ENCODE results near the gene PPP6R1. TPM values are rescaled to one million over a fixed set of nuclear protein-coding genes. Genes with fewer than 3 reads are reported as not detected.

Gene PPP6R1
- total RNA-seq, 4 donors from 2014 or later = 29.4 to 47.9 (median 37.5) TPM

DNA sequence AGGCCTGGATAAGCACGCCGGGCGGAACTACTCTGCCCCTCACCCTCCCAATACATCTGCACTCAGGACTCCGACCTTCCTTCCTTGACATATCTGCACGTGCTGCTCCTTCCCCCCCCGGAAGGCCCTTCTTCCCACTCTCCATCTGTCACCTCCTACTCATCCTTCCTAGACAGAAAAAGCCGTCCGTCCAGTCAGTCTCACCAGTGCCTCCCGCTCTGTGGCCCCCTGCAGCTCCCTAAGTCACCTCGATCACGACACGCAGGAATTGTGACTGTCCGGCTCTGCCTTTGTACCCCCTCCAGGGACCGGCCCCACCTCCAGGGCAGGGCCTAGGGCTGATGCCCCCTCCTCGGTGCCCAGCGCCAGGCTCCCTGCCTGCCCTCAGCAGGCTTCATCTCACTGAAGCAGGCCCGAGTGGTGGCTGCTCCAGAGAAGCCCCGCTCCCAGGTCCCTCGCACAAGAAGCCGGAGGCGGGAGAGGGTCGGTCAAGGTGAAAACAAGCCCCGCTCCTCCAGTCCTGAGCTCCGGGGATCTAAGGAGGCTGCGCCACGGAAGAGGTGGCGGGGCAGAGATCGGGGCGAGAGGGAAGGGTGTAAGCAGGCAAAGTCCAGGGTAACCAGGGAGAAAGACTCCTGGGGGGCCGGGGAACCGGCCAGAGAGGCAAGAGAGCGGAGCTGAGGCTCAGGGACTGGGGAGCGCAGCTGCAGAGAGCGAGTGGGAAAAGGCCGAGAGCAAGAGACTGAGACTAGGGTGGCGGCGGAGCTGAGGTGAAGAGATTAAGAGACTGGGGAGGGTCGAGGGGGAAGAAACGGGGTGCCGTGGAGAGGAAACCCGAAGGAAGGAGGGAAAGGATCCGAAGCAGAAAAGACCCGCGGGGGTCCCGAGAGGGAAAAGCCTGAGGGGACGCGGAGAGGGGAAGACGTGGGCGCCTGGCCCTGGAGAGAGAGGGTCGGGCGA is 1.1 kb downstream of the PPP6R1 start:
- 2% methylated on average over 45 to 50 of the region's 51 CpGs for WGBS, 2 donors
- no peak for DNase-seq (ENCODE audit: low spot score in 2 of 2)
- intact Hi-C loops (cut with DNase I; ENCODE audit: low total_unique reads) = no loop called here
- H3K4me3 ChIP-seq (ENCODE audit: low read depth, poor library complexity, severe bottlenecking) = peak overlapping the region; percentile 79
- TF ChIP-seq, protein P1, sequence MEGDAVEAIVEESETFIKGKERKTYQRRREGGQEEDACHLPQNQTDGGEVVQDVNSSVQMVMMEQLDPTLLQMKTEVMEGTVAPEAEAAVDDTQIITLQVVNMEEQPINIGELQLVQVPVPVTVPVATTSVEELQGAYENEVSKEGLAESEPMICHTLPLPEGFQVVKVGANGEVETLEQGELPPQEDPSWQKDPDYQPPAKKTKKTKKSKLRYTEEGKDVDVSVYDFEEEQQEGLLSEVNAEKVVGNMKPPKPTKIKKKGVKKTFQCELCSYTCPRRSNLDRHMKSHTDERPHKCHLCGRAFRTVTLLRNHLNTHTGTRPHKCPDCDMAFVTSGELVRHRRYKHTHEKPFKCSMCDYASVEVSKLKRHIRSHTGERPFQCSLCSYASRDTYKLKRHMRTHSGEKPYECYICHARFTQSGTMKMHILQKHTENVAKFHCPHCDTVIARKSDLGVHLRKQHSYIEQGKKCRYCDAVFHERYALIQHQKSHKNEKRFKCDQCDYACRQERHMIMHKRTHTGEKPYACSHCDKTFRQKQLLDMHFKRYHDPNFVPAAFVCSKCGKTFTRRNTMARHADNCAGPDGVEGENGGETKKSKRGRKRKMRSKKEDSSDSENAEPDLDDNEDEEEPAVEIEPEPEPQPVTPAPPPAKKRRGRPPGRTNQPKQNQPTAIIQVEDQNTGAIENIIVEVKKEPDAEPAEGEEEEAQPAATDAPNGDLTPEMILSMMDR (IDR thresholded peaks at IDR 0.05) = no peak
- TF ChIP-seq POLR2A (IDR thresholded peaks at IDR 0.05) = no peak

DNA sequence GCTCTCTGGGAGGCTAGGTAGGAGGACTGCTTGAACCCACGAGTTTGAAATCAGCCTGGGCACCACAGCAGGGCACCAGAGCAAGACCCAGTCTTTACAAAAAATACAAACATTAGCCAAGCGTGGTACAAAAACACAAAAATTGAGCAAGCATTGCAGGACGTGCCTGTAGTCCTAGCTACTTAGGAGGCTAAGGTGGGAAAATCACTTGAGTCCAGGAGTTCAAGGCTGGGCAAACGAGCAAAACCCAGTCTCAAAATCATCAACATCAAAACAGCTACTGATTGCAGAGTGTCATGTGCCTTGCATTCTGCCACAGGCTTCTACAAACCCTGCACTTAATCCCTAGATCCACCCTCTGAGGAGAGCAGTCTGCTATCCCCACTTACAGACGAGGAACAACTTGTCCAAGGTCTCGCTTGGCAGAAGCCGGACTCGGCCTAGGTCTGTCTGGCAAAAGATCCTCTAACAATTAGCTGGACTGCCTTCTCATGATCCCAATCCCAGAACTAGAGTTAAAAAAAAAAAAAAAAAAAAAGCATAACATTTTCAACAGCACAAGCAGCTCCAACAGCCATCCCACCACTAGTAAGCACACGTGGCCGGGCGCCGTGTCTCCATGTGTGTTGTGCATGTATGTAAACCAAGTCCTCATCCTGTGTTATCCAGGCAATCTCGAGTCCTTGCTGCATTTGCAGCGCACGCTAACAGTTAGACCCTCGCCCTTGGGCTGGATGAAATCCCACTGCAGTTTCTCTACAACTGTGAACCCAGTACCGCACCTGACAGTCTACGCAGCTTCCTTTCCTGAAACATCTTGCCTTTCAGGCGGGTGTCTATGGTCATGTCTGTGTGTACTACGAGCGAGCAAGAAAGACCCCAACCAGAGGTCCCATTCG is 2.0 kb downstream of the PPP6R1 start:
- H3K4me3 ChIP-seq (ENCODE audit: low read depth, poor library complexity, severe bottlenecking) = no peak overlapping the region
- TF ChIP-seq, protein P1 (IDR thresholded peaks at IDR 0.05) = no peak
- intact Hi-C loops (cut with DNase I; ENCODE audit: low total_unique reads) = no loop called here
- WGBS, 2 donors = 42 to 44% methylated on average over 22 of the region's 22 CpGs
- DNase-seq (ENCODE audit: low spot score in 2 of 2) = no peak

DNA sequence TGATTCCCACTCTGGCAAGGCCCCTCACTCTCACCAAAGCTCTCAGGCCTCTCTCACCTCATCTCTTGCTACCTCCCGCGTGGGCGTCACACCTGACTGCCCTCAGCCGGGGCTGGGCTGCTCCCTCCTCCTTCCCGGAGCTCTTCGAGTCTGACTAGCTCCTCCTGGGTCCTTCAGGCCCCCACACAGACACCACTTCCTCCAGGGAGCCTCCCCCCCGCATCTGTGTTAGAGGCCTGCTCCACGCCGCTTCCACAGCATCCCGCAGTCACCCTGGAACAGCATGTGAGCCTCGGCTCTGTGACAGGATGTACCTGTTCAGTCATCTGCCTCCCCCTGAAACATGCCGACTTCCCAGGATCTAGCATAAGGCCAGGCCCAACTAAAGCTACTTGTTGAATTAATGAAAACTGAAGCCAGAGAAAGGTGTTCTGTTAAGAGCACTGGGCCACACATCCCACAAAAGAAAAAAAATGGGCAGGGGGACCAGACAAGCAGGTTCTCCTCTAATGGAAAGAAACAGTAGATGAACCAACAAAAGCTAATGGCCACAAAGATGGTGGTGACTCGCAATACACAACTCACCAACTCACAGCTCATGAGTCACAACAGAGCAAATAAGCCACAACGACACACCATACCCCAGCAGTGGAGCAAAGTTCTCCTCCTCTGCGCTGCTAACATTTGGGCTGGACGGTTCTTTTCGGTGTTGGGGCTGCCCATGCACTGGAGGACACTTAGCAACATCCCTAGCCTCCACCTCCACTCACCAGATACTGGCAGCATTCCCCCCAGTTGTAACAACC is 3.0 kb downstream of the PPP6R1 start:
- WGBS, 2 donors = 58 to 65% methylated on average over 17 of the region's 17 CpGs
- no peak for TF ChIP-seq POLR2A (IDR thresholded peaks at IDR 0.05)
- TF ChIP-seq, protein P1 (IDR thresholded peaks at IDR 0.05) = no peak
- no peak for DNase-seq (ENCODE audit: low spot score in 2 of 2)
- H3K4me3 ChIP-seq (ENCODE audit: low read depth, poor library complexity, severe bottlenecking) = no peak overlapping the region
- intact Hi-C loops (cut with DNase I; ENCODE audit: low total_unique reads) = no loop called here

DNA sequence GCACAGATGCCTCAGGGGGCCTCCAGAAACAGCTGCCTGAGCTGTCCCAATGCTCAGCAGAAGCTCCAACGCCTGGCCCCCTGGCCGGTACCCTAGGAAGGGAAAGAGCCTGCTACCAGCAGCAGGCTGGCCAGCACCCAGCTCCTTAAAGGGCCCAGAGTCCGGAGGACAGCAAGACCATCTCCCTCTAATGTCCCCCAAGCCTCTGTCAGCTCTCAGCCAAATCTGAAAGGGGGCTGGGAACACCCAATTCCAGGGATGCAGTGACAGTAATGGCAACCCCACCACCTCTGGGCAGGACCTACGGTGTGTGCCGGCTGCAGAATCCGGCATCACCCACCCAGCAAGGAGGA is 4.2 kb downstream of the PPP6R1 start:
- WGBS, 2 donors = 59 to 61% methylated on average over 3 to 5 of the region's 6 CpGs
- no peak for TF ChIP-seq POLR2A (IDR thresholded peaks at IDR 0.05)
- TF ChIP-seq, protein P1 (IDR thresholded peaks at IDR 0.05) = no peak
- intact Hi-C loops (cut with DNase I; ENCODE audit: low total_unique reads) = no loop called here
- H3K4me3 ChIP-seq (ENCODE audit: low read depth, poor library complexity, severe bottlenecking) = no peak overlapping the region
- DNase-seq (ENCODE audit: low spot score in 2 of 2) = no peak

DNA sequence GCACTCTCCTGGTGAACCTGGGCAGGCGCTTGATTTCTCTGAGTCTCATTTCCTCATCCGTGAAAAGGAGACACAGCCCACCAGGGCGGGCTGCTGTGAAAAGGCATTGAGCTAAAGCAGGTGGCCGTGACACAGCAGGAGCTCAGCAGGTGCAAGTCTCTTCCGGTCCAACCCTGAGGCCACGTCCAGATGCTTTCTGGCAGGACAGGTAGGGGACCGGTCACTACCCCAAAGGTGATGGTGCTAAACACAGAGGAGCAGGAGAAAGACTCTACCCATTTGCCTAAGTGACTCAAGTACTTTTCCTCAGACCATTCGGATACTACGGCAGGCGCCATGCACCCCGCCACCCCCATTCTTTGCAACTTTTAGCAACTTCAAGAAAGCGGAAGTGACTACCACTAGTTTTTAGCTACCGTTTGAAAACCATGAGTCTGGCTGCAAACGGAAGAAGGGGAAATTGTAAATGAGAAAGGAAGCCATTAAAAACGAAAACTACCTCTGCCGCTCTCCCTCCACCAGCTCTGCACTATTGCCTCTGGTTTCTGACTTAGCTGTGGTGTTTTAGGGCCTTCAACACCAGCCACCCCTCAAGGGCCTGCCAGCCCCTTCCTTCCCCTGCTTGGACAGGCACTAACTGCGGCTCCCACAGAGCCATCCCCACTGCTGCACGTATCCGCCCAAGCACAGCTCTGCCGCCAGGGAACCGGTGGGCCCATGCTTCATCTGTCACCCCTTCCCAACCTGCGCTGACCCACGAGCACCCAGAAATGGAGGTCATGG is 4.8 kb downstream of the PPP6R1 start:
- WGBS, 2 donors = 64 to 67% methylated on average over 23 of the region's 23 CpGs
- no peak for TF ChIP-seq POLR2A (IDR thresholded peaks at IDR 0.05)
- TF ChIP-seq, protein P1 (IDR thresholded peaks at IDR 0.05) = no peak
- intact Hi-C loops (cut with DNase I; ENCODE audit: low total_unique reads) = no loop called here
- no peak overlapping the region for H3K4me3 ChIP-seq (ENCODE audit: low read depth, poor library complexity, severe bottlenecking)
- no peak for DNase-seq (ENCODE audit: low spot score in 2 of 2)

All from lower leg skin (tissue), 4 donors.